Measurements from ENCODE around the gene NOSTRIN. TPM values are rescaled to one million over a fixed set of nuclear protein-coding genes. Genes with fewer than 3 reads are reported as not detected.

Gene NOSTRIN
- total RNA-seq, 2 experiments from 2014 or later = not detected

DNA sequence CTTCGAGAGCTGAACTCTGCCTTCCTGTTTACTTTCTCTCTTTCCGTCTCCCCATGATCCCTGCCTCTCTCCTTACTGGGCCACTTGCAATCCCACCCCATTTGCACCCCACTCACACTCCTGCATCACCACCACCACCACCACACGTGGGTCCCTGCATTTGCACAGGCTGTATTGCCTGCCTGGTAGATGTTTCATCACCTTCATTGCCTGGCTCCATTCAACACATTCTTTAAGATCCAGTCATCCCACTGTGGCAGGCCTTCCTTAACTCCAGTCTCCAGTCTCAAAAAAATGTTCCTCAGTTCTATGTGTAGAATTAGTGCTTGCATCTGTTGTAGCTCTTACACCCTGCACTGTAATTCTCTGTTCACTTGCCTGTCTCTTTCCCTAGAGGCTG, 13.9 kb downstream of the NOSTRIN start:
- ATAC-seq (ENCODE audit: low read depth) (no peak), DNase-seq (no peak)
- Mint-ChIP-seq H3K27me3 (peaks cover 10% of the 10 kb centered on the region), H3K27ac (no peak overlapping the region), H3K4me1 (no peaks in the 10 kb centered on the region), H3K9me3 (peaks cover 2% of the 10 kb centered on the region), H3K36me3 (peaks cover 1% of the 10 kb centered on the region), H3K4me3 (no peak overlapping the region)
- POLR2A ChIA-PET = no interaction called here

DNA sequence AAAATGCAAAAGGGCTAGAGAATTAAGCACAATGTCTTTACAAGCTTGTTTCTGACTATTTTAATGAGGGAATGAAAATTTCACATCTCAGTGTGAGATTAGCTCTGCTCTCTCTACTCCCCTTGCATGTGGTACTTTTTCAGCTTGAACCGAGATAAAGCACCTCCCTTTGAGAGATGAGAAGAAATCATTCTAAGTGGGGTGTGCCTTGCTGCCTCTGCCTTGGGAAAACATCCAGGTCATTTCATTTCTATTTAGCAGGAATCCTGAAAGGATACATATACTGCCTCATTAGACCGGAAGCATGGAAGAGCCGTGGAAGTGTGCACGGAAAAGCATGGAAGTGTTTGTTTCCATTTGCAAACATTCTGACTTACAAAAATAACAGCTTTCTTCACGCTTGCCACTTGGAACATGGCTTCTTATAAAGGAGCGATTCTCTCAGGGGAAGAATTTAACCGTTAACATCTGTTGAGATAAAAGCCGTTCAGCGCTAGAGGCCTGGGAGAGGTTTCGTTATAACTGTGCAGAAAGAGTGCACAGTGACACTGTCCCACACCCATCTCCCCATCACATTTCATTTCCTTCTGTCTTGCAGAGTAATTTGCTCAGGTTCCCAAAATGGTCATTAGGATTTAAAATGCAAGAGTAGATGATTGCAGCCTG, 16.7 kb downstream of the NOSTRIN start:
- no peak for DNase-seq
- H3K9me3 Mint-ChIP-seq = peaks cover under 1% of the 10 kb centered on the region
- no peak overlapping the region for H3K4me3 Mint-ChIP-seq
- POLR2A ChIA-PET = no interaction called here
- H3K36me3 Mint-ChIP-seq = peaks cover 1% of the 10 kb centered on the region
- H3K27ac Mint-ChIP-seq = no peak overlapping the region
- ATAC-seq (ENCODE audit: low read depth) = no peak
- H3K4me1 Mint-ChIP-seq = no peaks in the 10 kb centered on the region
- H3K27me3 Mint-ChIP-seq = peaks cover 4% of the 10 kb centered on the region

DNA sequence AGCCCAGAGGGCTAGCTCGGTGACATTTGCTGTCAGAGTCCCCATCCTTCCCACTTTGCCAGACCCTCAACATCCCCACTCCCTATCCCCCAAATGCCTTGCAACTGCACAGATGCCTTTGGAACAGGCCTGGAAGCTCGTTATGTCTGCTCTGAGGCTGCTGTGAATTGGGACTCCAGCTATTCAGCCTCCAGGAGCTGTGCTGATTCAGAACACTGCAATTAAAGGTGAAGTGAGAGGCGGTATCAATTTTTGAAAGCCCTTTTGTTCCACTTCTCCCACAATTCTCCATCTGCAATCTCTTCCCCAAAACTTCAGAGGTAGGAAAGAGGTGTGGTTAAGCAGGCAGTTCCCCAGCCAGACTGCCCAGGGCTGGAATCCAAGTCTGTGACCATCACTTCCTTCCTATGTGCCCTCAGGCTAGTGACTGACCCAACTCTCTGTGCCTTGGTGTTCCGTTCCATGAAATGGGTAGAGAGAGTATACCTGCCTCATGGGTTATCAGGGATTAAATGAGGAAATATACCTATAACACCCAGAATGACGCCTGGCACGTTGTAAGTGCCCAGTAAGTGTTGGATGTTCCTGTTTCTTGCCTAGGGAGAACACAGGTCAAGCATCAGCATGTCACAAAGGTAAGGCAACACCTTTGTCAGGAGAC, 17.5 kb downstream of the NOSTRIN start:
- no peak overlapping the region for H3K4me3 Mint-ChIP-seq
- no peak for ATAC-seq (ENCODE audit: low read depth)
- no peak for DNase-seq
- no peaks in the 10 kb centered on the region for H3K9me3 Mint-ChIP-seq
- H3K4me1 Mint-ChIP-seq = no peaks in the 10 kb centered on the region
- H3K36me3 Mint-ChIP-seq = peaks cover 1% of the 10 kb centered on the region
- H3K27ac Mint-ChIP-seq = no peak overlapping the region
- POLR2A ChIA-PET = no interaction called here
- peaks cover 4% of the 10 kb centered on the region for H3K27me3 Mint-ChIP-seq

DNA sequence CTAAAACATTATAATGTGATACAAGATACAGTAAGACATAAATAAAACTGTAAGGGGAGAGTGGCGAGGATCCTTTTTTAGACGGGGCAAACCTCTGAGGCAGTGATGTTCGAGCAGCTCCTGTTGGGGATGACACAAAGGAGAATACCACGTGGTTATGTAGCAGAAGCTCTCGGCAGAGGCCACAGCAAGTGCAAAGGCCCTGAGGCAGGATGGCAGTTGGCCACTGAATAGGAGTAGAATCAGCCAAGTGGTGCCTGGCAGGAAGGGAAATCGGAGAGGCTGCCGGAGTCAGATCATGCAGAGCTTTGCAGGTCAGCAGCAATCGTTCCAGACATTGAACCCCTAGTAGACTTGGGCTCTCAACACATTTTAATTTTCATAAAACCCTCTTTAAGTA, 19.1 kb downstream of the NOSTRIN start:
- Mint-ChIP-seq H3K27me3 (peaks cover 6% of the 10 kb centered on the region), H3K4me1 (no peaks in the 10 kb centered on the region), H3K36me3 (peaks cover 1% of the 10 kb centered on the region), H3K27ac (no peak overlapping the region), H3K4me3 (no peak overlapping the region), H3K9me3 (no peaks in the 10 kb centered on the region)
- DNase-seq (no peak), ATAC-seq (ENCODE audit: low read depth) (no peak)
- POLR2A ChIA-PET = no interaction called here

DNA sequence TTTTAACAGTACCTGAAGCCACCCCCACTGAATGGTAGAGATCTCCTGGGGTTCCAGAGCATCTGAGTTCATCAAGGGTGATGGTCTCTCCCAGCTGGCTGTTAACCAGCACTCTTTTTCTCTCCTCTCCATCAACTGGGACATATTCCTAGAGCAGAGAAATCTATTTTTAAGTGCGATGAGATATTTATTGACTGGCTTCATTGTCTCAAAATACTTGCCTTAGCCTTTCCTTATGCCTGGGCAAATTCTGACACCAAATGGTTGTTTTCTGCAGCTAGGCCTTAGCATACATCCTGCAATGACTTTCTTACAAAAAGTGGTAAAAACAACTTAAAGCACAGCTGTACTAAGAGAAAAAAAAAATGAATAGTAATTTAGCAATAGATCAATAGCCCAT, 19.6 kb downstream of the NOSTRIN start:
- Mint-ChIP-seq H3K36me3 (peaks cover 1% of the 10 kb centered on the region), H3K4me3 (no peak overlapping the region), H3K27me3 (peaks cover 6% of the 10 kb centered on the region), H3K27ac (no peak overlapping the region), H3K4me1 (no peaks in the 10 kb centered on the region), H3K9me3 (no peaks in the 10 kb centered on the region)
- no peak for DNase-seq
- POLR2A ChIA-PET = no interaction called here
- no peak for ATAC-seq (ENCODE audit: low read depth)

DNA sequence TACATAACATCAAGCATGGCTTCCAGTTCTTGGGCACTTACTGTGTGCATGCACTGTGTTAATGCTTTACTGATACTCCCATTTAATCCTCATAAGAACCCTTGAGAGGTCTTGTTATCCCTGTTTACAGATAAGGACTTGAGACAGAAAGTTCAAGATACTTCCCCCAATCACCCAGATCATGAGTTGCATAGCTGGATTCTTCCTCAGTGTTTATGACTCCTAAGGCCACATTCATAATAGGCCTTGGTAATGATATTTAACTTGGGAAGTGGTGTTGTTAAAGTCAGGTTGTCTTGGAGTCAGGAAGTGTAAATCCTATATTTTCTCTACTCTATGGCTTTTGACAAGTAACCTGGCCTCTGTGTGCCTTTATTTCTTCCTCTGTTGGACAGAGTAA, 22.7 kb downstream of the NOSTRIN start:
- POLR2A ChIA-PET = no interaction called here
- ATAC-seq (ENCODE audit: low read depth) = no peak

DNA sequence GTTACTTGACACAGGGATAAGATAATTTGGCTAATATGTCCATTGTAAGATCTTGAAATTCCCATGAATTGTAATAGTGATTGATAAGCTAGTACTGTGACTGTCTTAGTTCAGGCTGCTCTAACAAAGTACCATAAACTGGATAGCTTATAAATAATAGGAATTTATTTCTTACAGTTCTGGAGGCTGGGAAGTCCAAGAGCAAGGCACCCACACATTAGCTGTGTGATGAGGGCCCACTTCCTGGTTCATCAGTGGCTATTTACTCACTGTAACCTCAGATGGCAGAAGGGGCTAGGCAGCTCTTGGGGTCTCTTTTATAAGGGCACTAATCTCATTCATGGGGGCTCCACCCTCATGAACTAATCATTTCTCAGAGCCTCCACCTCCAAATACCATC, 28.5 kb downstream of the NOSTRIN start:
- no peak for ATAC-seq (ENCODE audit: low read depth)
- Mint-ChIP-seq H3K4me3 (no peak overlapping the region), H3K4me1 (no peaks in the 10 kb centered on the region), H3K9me3 (no peaks in the 10 kb centered on the region), H3K27ac (no peak overlapping the region), H3K27me3 (peaks cover 2% of the 10 kb centered on the region), H3K36me3 (no peaks in the 10 kb centered on the region)
- POLR2A ChIA-PET = no interaction called here
- no peak for DNase-seq

More for the DNA sequence above, 22.7 kb downstream of the NOSTRIN start:
- H3K4me3 Mint-ChIP-seq = no peak overlapping the region
- DNase-seq = no peak
- H3K27me3 Mint-ChIP-seq = peaks cover 2% of the 10 kb centered on the region
- H3K27ac Mint-ChIP-seq = no peak overlapping the region
- no peaks in the 10 kb centered on the region for H3K4me1 Mint-ChIP-seq
- no peaks in the 10 kb centered on the region for H3K9me3 Mint-ChIP-seq
- H3K36me3 Mint-ChIP-seq = peaks cover 1% of the 10 kb centered on the region

DNA sequence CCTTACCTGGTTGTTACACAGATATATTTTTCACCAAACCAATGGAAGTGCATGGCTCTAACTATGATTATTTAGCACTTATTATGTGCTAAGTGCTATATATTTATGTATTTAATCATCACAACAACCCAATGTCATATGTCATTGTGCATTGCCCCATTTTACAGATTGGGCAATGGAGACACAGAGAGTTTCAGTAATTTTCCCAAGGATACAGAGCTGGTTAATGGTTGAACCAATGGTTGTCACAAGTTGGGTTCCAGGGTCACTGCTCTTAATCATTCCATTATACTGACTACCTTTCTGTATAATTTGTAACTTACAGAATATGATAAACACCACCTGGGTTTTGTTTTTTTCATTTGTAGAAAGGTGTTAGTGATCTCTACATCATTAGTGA, 29.2 kb downstream of the NOSTRIN start:
- POLR2A ChIA-PET = no interaction called here
- Mint-ChIP-seq H3K9me3 (no peaks in the 10 kb centered on the region), H3K36me3 (no peaks in the 10 kb centered on the region), H3K4me3 (no peak overlapping the region), H3K27me3 (no peaks in the 10 kb centered on the region), H3K4me1 (no peaks in the 10 kb centered on the region), H3K27ac (no peak overlapping the region)
- no peak for DNase-seq
- no peak for ATAC-seq (ENCODE audit: low read depth)

DNA sequence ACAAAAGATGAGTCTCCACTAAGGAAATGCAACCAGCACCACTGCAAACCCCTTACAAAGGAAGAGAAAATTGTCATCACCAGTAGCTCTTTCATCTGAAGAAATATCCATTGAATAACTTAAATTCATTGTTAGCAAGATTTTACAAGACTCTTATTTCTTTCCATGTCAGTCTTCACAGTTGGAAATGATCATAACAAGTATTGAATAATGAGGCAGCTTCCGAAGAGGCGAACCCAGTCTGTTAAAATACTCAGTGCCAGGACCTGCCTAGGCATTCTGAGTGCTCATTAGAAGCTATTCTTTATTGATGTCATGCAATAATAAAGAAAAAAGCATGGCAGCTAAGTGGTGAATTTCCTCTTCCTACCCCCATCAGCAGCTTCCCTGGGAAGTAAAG, 33.5 kb downstream of the NOSTRIN start:
- Mint-ChIP-seq H3K9me3 (no peaks in the 10 kb centered on the region), H3K4me3 (no peak overlapping the region), H3K4me1 (no peaks in the 10 kb centered on the region), H3K27me3 (no peaks in the 10 kb centered on the region), H3K36me3 (no peaks in the 10 kb centered on the region), H3K27ac (no peak overlapping the region)
- POLR2A ChIA-PET = no interaction called here
- ATAC-seq (ENCODE audit: low read depth) (no peak), DNase-seq (no peak)

DNA sequence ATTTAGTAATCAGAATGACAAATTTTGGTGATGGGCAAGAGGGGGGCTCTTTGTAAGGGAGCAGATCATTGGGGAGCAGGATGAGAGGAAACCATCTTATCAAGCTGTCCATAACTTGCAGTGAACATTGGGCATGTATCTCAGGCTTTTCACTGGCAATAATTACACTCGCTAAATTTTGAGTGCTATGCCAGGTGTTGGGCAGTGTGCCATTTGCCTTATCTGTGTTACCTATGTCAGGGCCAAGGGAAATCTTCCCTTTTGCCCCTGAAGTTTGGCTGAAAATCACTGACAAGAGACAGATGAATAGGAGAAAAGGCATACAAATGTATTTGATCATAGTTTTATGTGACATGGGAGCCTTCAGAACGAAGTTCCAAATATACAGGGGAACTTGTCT, 39.0 kb downstream of the NOSTRIN start:
- ATAC-seq (ENCODE audit: low read depth) (no peak), DNase-seq (no peak)
- POLR2A ChIA-PET = no interaction called here
- H3K4me1 Mint-ChIP-seq = peaks cover 14% of the 10 kb centered on the region
- H3K9me3 Mint-ChIP-seq = no peaks in the 10 kb centered on the region
- no peaks in the 10 kb centered on the region for H3K36me3 Mint-ChIP-seq
- no peaks in the 10 kb centered on the region for H3K27me3 Mint-ChIP-seq
- no peak overlapping the region for H3K27ac Mint-ChIP-seq
- no peak overlapping the region for H3K4me3 Mint-ChIP-seq

DNA sequence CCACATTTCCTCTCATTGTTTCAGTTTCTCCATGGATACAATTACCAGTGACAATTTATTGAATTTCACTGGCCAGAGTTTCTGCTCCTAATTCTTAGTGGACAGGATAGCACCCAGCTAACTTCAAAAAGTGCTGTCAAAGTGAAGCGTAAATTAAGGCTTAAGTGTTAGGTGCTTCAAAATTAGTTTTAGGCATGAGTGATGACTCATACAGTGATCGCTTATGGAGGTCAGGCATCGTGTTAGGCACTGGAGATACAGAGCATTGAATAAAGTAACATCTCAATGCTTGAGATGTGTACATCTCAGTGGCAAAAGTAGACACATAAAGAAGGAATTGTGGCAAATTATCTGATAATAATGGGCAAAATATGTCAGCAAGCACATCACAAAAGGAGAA, 40.8 kb downstream of the NOSTRIN start:
- Mint-ChIP-seq H3K9me3 (no peaks in the 10 kb centered on the region), H3K36me3 (no peaks in the 10 kb centered on the region), H3K27me3 (no peaks in the 10 kb centered on the region), H3K4me3 (no peak overlapping the region), H3K4me1 (peaks cover 14% of the 10 kb centered on the region), H3K27ac (no peak overlapping the region)
- ATAC-seq (ENCODE audit: low read depth) (no peak), DNase-seq (no peak)
- POLR2A ChIA-PET = no interaction called here

DNA sequence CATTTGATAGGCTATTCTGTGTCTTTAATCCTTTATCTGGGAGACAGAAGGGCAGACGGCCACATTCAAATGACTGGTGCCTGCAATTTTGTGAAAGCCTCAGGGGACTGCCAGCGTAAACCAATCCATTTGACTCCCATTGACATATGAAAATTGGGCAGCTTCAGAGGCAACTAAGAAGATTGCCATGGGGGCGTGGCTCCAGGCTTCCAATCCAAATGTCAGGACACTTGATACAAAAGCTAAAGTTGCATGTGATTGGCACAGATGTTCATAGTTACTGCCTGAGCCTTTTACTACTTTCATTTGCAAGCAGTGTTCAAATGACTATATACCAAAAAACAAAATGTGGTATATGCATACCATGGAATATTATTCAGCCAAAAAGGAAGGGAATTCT, 45.8 kb downstream of the NOSTRIN start:
- no peak overlapping the region for H3K27ac Mint-ChIP-seq

DNA sequence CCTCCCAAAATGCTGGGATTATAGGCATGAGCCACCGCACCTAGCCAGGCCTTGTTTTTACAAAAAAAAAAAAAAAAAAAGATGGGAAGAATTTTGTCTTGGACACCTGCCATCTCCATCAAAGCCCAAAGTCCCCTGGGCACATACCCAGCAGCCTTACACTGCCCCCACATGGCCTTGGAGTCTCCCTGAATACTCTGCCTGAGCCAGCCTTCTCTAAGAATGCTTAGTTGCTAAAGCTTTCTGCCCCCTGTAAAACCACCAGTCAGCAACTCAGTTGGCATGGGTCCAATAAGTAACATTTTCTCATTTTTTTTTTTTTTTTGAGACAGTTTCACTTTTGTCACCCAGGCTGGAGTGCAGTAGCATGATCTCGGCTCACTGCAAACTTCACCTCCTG, 47.2 kb downstream of the NOSTRIN start:
- ATAC-seq (ENCODE audit: low read depth) = peak; percentile 33
- H3K4me1 Mint-ChIP-seq = peaks cover 3% of the 10 kb centered on the region

More for the DNA sequence above, 45.8 kb downstream of the NOSTRIN start:
- DNase-seq (no peak), ATAC-seq (ENCODE audit: low read depth) (no peak)
- H3K9me3 Mint-ChIP-seq = no peaks in the 10 kb centered on the region
- peaks cover 5% of the 10 kb centered on the region for H3K4me1 Mint-ChIP-seq
- H3K4me3 Mint-ChIP-seq = no peak overlapping the region
- H3K36me3 Mint-ChIP-seq = peaks cover 19% of the 10 kb centered on the region
- POLR2A ChIA-PET = no interaction called here
- no peaks in the 10 kb centered on the region for H3K27me3 Mint-ChIP-seq

DNA sequence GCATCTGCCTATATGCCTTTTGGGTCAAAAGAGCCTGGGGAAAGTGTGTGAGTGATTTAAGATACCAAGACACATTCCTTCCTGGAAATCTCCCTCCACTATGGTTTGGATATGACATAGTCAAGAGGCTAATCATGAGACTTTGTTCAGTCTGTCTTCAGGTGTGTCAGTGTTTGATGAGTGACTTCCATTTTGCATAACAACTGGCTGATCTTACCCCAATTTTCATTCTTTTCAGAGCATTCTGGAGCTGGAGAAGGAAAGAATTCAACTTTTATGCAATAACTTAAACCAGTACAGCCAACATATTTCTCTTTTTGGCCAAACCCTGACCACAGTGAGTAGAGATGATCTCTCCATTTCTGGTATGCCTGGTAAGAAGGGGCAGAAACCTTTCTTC, 48.4 kb downstream of the NOSTRIN start:
- Mint-ChIP-seq H3K4me3 (no peak overlapping the region), H3K27ac (no peak overlapping the region), H3K9me3 (peaks cover 5% of the 10 kb centered on the region), H3K4me1 (no peaks in the 10 kb centered on the region), H3K27me3 (no peaks in the 10 kb centered on the region), H3K36me3 (peaks cover 39% of the 10 kb centered on the region)
- DNase-seq (no peak), ATAC-seq (ENCODE audit: low read depth) (no peak)
- POLR2A ChIA-PET = no interaction called here

More for the DNA sequence above, 47.2 kb downstream of the NOSTRIN start:
- Mint-ChIP-seq H3K36me3 (peaks cover 29% of the 10 kb centered on the region), H3K4me3 (no peak overlapping the region), H3K9me3 (peaks cover 4% of the 10 kb centered on the region), H3K27me3 (no peaks in the 10 kb centered on the region), H3K27ac (no peak overlapping the region)
- no peak for DNase-seq
- POLR2A ChIA-PET = interaction anchor here (0.7 kb wide), 1 partner anchor 52 kb away, joined by 3 read pairs; no protein-coding TSS in a partner anchor

Measured in activated naive CD8-positive, alpha-beta T cell treated with anti-CD3 and anti-CD28 coated beads, Interleukin-2, amount 10 ng/mL, durations not matched to agents 7 days and 5 days (primary cell).